ENCODE data around the gene ZIK1.
A peak's percentile ranks its signal among the peaks of the same experiment; 100 is the strongest.

ZIK1 gene

DNA sequence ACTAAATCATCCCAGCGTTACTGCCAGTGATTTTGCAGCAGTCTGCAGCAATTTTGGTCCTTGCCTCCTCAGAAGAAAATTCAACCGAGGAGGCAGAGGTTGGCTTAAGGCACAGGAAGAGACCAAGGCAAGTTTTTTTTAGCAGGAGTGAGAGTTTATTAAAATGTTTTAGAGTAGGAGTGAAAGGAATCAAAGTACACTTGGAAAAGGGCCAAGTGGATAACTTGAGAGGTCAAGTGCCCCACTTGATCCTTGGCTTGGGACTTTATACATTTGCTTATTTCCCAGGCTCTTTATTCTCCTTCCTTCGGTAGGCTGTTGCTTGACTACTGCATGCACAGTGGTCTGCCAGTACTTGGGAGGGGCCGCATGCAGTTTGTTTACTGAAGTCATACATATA is 27.2 kb downstream of the ZIK1 start:
- no peak for DNase-seq (ENCODE audit: low spot score)

DNA sequence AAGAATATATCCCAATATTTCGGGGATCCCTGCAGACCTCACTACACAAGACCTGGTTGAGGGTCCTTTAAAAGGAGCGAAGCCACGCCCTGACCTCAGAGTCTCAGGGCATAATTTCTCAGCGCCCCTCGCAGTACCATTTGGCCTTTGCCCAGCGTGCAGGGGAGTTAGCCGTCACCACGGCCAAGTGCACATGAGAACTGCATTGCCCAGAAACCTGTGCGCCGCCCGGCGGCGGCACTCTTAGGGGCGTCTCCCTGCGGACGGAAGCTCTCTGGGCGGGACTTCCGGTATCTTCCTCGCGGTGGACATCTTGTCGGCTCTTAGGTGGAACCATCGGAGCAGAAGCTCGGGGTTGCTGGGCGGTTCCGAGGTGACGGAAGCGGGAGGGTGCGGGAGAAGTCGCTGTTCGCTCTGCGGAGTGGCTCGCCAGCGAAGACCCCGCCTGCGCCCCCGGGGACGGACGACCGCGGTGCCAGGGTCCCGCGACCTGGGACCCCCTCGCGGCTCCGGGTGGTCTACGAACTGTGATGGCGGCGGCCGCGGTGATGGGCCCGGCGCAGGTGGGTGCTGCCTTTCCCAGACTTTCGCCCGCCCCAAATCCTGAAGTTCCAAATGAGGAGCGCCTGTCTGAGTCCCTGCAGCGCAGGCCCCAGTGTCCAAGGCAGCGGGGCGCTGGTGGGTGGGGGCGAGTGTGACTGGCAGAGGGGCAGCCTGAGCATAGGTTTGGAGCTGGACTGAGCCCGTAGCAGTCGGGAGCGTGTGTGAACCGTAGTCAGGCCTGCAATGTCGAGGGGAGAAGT is 30.2 kb downstream of the ZIK1 start, which contains the start of gene ZNF134:
ZNF134 (plus strand) TSS at position 302 of the 803 bp plus-strand sequence. CDS start 5,227 bp downstream, outside the sequence.
- peak; percentile 85 for DNase-seq (ENCODE audit: low spot score)

- no peak for DNase-seq (ENCODE audit: low spot score)
These were observed 31.4 kb downstream of the ZIK1 start for GRCh38 chr19:57615346-57615745.

DNA sequence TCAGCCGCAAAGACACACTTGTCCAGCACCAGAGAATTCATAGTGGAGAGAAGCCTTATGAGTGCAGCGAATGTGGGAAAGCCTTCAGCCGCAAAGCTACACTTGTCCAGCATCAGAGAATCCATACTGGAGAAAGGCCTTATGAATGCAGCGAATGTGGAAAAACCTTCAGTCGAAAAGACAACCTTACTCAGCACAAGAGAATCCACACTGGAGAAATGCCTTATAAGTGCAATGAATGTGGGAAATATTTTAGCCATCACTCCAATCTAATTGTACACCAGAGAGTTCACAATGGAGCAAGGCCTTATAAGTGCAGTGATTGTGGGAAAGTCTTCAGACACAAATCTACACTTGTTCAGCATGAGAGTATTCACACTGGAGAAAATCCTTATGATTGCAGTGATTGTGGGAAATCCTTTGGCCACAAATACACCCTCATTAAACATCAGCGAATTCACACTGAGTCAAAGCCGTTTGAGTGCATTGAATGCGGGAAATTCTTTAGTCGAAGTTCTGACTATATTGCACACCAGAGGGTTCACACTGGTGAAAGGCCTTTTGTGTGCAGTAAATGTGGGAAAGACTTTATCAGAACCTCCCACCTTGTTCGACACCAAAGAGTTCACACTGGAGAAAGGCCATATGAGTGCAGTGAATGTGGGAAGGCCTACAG is 36.9 kb downstream of the ZIK1 start:
- DNase-seq (ENCODE audit: low spot score), result no peak

GRCh38 chr19:57623091-57623490 is 39.1 kb downstream of the ZIK1 start:
- no peak for DNase-seq (ENCODE audit: low spot score)

DNA sequence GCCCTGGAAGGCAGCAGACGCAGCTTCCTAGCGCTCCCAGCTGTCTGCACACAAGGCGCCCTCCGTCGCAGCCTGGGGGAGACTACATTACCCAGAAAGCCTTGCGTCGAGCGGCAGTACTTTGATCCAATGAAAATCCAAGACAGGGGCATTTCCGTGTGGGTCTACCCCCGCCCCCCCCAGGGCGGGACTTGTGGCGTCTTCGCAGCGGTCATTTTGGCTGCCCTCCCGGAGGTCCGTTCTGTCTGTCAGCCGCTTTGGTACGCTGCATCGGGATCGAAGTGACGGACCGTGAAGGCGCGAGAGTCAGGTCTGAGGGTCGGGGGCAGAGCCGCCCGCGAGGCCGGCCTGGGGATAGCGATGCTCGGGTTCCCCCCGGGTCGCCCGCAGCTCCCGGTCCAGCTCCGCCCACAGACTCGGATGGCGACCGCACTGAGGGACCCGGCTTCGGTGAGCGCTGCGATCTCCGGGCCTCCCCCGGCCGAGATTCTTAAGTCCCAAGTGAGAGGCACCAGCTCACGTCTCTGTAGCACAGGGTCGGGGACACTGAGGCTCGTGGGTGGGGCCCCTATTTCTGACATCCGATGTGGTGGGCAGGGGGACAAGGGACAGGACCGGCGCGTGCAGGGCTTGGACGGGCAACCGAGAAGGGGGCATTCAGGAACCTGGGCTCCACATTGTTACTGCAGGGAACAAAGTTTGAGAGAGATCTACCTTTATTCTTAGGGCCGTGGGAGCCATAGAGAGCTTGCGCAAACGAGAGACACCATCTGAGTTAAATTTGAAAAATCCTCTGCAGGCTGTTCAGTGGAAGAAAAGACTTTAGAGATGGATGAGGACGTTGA is 49.3 kb downstream of the ZIK1 start, which contains the start of gene ZNF211:
ZNF211 (plus strand) TSS at position 182 of the 845 bp plus-strand sequence; CDS start at position 361, 179 bp downstream.
- peak; percentile 89 for DNase-seq (ENCODE audit: low spot score)

GRCh38 chr19:57633832-57634131 is 49.8 kb downstream of the ZIK1 start:
- DNase-seq (ENCODE audit: low spot score), result no peak

- DNase-seq (ENCODE audit: low spot score), result no peak
These were observed 53.4 kb downstream of the ZIK1 start for GRCh38 chr19:57637379-57637778.

DNA sequence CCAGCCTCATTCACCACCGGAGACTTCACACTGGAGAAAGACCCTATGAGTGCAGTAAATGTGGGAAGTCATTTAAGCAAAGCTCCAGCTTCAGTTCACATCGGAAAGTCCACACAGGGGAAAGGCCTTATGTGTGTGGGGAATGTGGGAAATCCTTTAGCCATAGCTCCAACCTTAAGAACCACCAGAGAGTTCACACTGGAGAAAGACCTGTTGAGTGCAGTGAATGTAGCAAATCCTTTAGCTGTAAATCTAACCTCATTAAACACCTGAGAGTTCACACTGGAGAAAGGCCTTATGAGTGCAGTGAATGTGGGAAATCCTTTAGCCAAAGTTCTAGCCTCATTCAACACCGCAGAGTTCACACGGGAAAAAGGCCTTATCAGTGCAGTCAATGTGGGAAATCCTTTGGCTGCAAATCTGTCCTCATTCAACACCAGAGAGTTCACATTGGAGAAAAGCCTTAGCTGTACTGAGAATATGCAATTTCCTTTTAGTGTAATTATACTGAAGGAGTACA is 57.8 kb downstream of the ZIK1 start:
- DNase-seq (ENCODE audit: low spot score), result no peak

DNA sequence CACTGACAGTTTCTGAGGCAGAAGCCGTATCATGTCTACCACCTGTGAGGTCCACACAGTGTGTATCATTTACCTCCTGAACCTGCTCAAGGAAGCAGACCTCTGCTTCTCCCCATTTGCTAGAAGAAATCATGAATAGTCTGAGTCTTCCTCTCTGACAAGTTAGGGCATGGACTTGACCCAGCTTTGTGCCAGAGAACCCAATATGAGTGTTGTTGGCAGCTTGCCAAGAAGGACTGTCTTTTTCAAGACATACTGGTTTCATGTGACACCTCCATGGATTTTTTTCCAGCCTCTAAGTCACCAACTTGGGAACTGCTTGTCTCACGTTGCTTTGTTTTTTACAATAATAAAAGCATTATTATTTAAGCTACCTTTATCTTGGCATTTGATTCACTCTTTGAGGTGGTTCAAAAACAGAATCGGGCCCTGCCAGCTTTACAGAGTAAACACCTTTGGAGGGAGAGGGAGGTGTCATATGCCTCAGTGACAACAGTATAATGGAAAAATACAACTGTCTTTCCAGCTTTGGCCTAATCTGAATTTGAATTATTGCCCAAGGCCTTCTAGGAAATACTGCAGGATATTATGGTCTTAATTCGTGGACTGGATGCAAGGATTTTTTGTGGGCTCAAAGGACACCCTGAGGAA is 58.6 kb downstream of the ZIK1 start:
- DNase-seq (ENCODE audit: low spot score), result no peak
